Motor neuron (in vitro differentiated cells): ENCODE results near the gene JPH2. TPM values are rescaled to one million over a fixed set of nuclear protein-coding genes. Genes with fewer than 3 reads are reported as not detected.

Experiments
- ATAC-seq, 8 experiments: fragments of 200-7000 bp; cut with Tn5 transposase; replicated peaks in 6 of 8; 2 replicates each; pipeline ENCODE4 v1.8.0; 2021; ENCODE audit warnings: mild to moderate bottlenecking in 8 of 8, moderate library complexity in 8 of 8
- H3K27ac ChIP-seq, 2 donors: fragments of 250-450 bp; sonication (Bioruptor Pico); 2 replicates each; pipeline ENCODE4 v1.9.0; 2021; ENCODE audit warnings: antibody characterized with exemption in 2 of 2, mild to moderate bottlenecking in 2 of 2, moderate library complexity in 1 of 2
- H3K4me1 ChIP-seq, 2 donors: fragments of 250-450 bp; sonication (Bioruptor Pico); replicated peaks in 1 of 2; 2 replicates each; pipeline ENCODE4 v1.6.1; 2021; ENCODE audit warnings: antibody characterized with exemption in 2 of 2, mild to moderate bottlenecking in 2 of 2, moderate library complexity in 1 of 2
- H3K4me3 ChIP-seq, 5 donors: fragments of 250-450 bp; sonication (Bioruptor Pico); 2 replicates each; pipeline ENCODE4 v1.9.0; 2021; ENCODE audit warnings: antibody characterized with exemption in 5 of 5, mild to moderate bottlenecking in 5 of 5, moderate library complexity in 4 of 5
- WGBS, 10 experiments: fragments of 450-650 bp; shearing (Covaris generic); methylation state at CpG; one replicate each; pipeline ENCODE4 v1.0.0; 2022; 5-methylcytosine and 5-hydroxymethylcytosine counted together
- in situ Hi-C, 9 experiments: fragments of 400-800 bp; cut with MboI; loops; one replicate each; pipeline ENCODE4 v1.15.0; 2021; ENCODE audit warnings: low sequenced_read_pairs in 9 of 9, low pct_unique_long_range_greater_than_20kb in 2 of 9; ENCODE audit not compliant: unreplicated experiment in 9 of 9
- total RNA-seq, 8 experiments: library from RNA; unstranded; fragments of 300-600 nt; gene quantifications; 2 replicates each; pipeline versions ENCODE4 v1.2.3 to v1.2.4, GENCODE V29; 2022

JPH2 gene
- total RNA-seq, 8 experiments from 2014 or later, result 0.05 to 2.4 (median 0.28) TPM; not detected in 1

DNA sequence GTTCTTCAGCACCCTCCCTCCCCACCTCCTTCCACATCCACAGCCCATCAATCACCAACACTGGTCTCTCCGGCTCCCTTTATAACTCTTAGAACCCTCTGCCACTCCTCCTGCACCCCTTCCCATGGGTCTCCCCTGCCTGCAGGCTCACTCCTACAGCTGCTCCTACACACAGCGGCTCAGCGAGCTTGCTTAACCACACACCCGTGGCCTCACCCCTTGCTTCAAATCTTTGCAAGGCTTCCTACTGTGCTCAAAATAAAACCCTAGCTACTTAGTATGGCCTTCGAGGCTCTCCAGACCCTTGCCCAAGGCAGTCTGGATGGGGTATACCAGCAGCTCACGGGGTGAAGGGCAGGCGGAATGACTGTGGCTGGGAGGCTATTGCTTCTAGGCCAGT lies 63.7 kb downstream of the JPH2 start:
- ATAC-seq, result no peak
- in situ Hi-C loops, result no loop called here
- H3K27ac ChIP-seq, result no peak overlapping the region

DNA sequence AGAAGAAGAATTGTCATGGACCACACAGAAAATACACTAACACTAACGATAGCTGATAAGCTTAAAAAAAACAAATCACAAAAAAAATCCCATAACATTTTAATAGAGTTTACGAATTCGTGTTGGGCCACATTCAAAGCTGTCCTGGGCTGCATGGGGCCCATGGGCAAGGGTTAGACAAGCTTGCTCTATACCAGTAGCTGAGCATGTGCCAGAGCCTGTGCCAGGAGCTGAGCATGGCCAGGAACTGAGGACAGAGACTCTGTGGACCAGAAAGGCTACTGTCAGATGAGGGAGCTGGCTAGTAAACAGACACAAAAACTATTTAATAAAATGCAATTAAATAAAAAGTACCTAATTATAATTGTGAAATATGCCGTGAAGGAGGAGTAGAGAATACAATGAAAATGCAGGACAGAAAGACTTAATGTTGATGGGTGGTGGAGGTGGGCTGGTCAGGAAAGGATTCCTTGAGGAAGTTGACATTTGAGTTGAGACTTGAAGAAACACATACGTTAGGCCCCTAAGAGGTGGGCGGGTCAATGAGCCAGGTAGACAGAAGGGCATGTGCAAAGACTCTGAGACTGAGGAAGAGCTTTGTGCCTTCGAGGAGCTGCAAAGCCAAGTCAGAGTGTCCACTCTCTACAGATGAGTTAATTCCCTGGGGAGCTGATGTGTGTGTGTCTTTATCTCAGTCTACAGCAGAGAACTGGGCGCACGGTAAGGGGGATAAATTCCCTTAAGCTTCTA lies 66.1 kb downstream of the JPH2 start:
- H3K27ac ChIP-seq, result no peak overlapping the region
- in situ Hi-C loops, result no loop called here
- ATAC-seq, result no peak
- no peaks in the 10 kb centered on the region for H3K4me1 ChIP-seq
- no peak overlapping the region for H3K4me3 ChIP-seq
- WGBS, 10 experiments, result 37 to 82% (median 69%) methylated on average over 3 to 9 of the region's 9 CpGs

More for the DNA sequence above, 63.7 kb downstream of the JPH2 start:
- H3K4me3 ChIP-seq, result no peak overlapping the region
- WGBS, 10 experiments, result 20 to 80% (median 60%) methylated on average over 1 to 4 of the region's 7 CpGs; no CpG with 5 or more reads in 4 of the 10 experiments
- no peaks in the 10 kb centered on the region for H3K4me1 ChIP-seq

DNA sequence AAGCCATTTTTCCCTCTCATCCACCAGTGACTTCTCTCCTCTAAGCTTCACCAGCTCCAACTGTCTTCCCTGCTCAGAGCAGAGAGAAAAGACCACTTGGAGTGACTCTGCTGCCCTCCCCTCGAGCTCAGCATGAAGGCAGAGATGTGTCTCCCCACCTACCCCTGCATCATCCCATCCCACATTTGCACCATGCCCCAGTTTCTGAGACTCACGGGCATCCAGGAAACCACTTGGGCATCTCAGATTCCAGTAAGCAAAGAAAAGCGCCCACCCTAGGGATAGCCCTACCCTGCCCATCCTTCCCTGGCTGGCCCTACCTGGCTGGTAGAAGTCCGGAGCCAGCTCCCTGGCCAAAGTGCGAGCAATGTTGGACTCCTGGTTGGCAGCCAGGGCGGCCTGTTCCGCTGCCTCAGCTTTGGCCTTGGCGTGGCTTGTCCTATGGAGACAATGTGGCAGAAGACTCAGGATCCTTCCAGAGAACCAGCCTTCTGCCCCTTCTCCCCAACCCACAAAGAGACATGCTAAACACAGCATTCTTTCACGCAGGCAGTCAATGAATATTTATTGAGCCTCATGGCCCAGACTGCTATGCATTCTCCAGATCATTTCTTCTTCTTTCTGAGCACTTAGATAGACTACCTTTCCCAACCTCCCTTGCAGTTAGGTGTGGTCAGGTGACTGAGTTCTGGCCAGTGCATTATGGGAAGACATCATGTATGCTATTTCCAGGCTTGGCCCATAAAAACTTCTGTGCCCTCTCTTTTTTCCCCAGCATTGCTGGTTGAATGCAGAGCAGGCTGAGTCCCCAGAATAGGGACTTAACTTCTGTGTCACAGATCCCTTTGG lies 68.6 kb downstream of the JPH2 start:
- no peak overlapping the region for H3K4me3 ChIP-seq
- no peaks in the 10 kb centered on the region for H3K4me1 ChIP-seq
- in situ Hi-C loops, result loop anchor here in 4 of 9 experiments (5.0 to 10.0 kb wide), 2 partner anchors 74 to 76 kb away; no protein-coding TSS in a partner anchor
- 63 to 100% (median 88%) methylated on average over 1 to 5 of the region's 9 CpGs; no CpG with 5 or more reads in 5 of the 10 experiments for WGBS, 10 experiments
- peak in 3 of 8 experiments; percentile 58 to 70 (median 60) for ATAC-seq
- no peak overlapping the region for H3K27ac ChIP-seq

DNA sequence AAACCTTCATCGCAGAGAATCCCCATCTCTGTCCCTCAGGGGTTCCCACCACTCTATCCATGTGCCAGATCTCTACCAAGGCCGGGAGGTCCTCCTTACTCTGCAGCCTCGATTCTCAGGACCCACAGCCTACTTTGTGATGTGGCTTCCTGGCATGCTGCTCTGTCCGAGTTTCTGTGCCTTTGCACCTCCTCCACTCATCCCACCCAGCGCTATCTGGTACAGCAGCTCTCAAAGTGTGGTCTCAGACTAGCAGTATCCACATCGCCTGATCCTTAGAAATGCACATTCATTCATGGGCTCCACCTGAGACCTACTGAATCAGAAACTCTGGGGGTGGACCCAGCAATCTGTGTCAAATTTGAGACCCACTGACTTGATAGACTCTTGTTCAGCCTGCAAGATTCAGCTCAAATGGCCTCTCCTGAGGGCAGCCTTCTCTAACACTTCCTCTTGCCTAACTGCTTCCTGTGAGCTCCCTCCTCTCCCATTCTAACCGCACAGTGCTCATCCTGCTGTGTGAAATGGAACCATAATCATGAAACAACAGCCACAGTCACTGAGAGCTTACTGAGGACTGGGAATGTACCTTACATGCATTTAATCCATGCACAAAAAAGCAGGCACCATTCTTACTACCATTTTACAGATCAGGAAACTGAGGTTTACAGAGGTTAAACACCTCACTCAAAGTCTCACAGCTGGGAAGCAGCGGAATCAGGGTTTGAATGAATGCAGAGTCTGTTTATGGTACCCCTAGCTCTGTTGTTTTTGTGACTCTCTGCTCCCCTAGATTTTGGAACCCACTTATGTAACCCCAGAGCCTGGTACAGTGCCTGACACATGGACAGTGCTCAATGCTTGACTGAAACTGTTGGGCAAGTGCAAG lies 69.4 kb downstream of the JPH2 start:
- in situ Hi-C loops, result loop anchor here in 4 of 9 experiments (5.0 to 10.0 kb wide), 2 partner anchors 75 to 77 kb away; no protein-coding TSS in a partner anchor
- no peaks in the 10 kb centered on the region for H3K4me1 ChIP-seq
- no peak for ATAC-seq
- 57 to 100% (median 85%) methylated on average over 1 to 5 of the region's 8 CpGs for WGBS, 10 experiments
- H3K27ac ChIP-seq, result no peak overlapping the region
- no peak overlapping the region for H3K4me3 ChIP-seq

DNA sequence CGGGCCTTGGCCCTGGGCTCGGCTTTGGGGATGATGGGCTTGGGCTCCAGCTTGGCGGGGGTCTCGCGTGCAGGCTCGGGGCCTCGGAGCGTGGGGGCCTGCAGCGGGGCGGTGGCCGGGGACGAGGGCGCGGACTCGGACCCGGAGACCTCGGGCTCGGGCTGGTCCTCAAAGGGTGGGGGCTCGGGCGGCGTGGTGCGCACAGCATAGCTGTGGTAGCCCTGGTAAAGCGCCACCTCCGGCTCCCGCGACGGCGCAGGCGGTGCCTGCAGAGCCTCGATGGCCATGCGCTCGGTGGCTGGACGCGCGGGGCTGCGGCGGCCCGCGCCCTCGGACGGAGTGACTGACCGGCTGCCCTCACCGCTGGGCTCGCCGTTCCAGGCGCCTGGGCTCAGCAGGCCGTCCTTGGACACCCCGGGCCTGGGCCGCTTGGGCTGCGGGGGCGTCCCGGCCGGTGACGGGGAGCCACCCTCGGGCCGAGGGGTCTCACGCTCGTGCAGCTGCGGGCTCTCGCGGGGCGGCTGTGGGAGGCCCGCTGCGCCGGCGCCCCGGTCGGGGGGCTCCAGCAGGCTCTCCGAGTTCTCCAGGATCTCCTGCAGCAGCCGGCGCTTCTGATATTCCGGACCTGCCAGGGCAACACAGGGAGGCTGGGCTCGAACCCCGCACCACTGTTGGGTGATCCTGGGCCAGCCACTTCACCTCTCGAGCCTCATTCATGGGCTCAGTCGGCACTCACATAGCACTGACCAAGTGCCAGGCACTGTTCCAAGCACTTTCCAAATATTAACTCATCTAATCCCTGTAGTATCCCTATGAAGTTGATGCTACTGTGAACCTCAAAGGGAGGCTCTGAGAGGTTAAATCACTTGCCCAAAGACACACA lies 71.0 kb downstream of the JPH2 start:
- H3K4me3 ChIP-seq, result no peak overlapping the region
- 0 to 100% (median 81%) methylated on average over 1 to 8 of the region's 76 CpGs; no CpG with 5 or more reads in 5 of the 10 experiments for WGBS, 10 experiments

DNA sequence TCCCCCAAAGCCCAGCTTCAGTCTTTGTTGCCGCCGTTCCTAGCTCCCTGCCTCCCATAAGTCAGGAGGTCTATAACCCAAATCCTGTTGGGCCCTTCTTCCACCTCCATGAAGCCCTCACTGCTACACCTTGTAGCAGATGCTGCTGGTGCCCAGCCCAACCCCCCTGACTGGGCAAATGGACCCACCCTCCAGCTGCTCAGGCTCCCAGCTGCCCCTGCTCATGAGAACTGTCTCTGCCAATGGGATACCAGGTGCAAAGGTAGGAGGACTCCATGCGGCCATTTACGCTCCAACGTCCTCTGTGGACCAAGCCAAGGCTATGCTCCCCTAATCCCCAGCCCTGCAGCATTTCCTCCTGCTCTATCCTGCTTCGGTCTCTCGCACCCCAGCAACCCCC lies 71.8 kb downstream of the JPH2 start:
- Histone ChIP-seq H3K4me3 (no peak overlapping the region), H3K4me1 (no peaks in the 10 kb centered on the region), H3K27ac (no peak overlapping the region)
- 92 to 100% methylated on average over 2 of the region's 7 CpGs; no CpG with 5 or more reads in 8 of the 10 experiments for WGBS, 10 experiments
- in situ Hi-C loops, result loop anchor here in 4 of 9 experiments (5.0 to 10.0 kb wide), 2 partner anchors 77 to 80 kb away; no protein-coding TSS in a partner anchor
- ATAC-seq, result no peak

More for the DNA sequence above, 71.0 kb downstream of the JPH2 start:
- Histone ChIP-seq H3K4me1 (no peaks in the 10 kb centered on the region), H3K27ac (no peak overlapping the region)
- ATAC-seq, result peak in 2 of 8 experiments; percentile 7 to 26
- in situ Hi-C loops, result loop anchor here in 4 of 9 experiments (5.0 to 10.0 kb wide), 2 partner anchors 76 to 79 kb away; no protein-coding TSS in a partner anchor

DNA sequence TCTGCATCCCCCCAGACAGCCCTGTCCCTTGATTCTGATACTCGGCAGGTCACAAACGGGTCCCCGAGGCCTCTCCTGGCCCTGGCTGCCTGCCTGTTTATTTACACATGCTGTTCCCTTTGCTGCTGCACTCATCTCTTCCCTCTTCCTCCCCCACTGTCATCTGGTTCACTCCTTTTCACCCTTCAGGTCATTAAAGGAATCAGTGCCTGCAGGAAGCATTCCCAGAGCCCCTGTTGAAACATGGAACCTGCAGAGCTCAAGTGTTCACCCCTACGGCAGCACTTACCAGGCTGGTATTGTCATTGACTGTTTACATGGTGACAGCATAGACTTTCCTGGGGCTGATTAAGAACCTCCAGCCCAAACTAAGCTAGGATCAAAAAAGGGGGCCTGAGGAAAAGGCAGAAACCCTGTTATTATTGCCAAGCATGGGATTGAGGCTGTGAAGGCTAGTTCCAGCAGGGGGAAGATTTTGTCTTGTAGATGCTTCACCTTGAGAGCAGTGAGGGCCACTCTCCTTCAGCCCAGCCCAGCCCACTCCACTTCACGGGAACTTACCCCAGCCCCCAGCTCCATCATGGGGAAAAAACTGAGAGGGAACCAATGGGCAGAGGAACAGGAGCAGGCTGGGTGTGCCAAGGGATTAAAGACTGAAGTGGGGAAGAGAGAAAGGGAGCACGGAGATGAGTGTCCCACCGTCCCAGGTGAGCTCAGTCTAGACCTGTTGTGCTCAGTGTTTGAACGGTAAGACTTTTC lies 73.2 kb downstream of the JPH2 start:
- WGBS, 10 experiments, result 17 to 100% (median 41%) methylated on average over 1 to 3 of the region's 8 CpGs; no CpG with 5 or more reads in 4 of the 10 experiments
- Histone ChIP-seq H3K27ac (no peak overlapping the region), H3K4me1 (no peaks in the 10 kb centered on the region), H3K4me3 (no peak overlapping the region)
- peak in 1 of 8 experiments; percentile 17 for ATAC-seq
- in situ Hi-C loops, result loop anchor here in 1 of 9 experiments (10.0 kb wide), 1 partner anchor 81 kb away; no protein-coding TSS in a partner anchor

DNA sequence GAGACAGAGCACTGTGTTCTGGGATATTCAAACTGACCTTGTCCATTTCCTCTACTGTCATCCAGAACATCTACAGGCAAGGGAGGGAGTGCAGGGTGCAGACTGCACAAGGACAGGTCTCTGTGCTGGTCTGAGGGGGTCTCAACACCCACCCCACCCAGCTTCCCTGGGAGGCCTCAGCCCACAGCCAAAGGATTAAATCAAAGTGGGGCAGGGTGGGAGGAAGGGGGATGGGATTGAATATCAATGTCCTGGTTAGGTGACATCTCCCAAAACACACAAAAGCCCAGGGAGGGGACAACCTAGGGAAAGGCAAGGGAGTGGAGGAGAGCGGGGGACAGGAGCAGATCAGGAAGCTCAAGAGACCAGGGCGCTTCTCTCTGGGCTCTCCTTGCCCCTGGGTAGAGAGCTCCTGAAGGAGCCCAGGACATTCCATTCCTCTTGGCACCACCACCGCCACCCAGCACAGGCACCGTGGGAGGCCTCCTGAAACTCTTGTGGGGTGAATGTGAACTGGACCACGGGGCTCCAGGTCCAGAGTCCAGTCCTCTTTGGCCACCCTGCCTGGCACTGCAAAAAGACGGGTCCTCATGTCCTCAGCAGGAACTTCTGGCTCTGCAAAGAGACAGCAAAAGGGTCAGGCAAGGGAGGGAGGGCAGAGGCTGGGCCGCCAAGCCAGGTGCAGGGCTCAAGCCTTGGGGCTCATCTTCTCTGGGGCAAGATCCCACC lies 73.9 kb downstream of the JPH2 start:
- in situ Hi-C loops, result loop anchor here in 1 of 9 experiments (10.0 kb wide), 1 partner anchor 82 kb away; no protein-coding TSS in a partner anchor
- Histone ChIP-seq H3K27ac (no peak overlapping the region), H3K4me1 (no peaks in the 10 kb centered on the region), H3K4me3 (no peak overlapping the region)
- no peak for ATAC-seq
- WGBS, 10 experiments, result 20 to 100% (median 43%) methylated on average over 1 to 2 of the region's 7 CpGs; no CpG with 5 or more reads in 7 of the 10 experiments

DNA sequence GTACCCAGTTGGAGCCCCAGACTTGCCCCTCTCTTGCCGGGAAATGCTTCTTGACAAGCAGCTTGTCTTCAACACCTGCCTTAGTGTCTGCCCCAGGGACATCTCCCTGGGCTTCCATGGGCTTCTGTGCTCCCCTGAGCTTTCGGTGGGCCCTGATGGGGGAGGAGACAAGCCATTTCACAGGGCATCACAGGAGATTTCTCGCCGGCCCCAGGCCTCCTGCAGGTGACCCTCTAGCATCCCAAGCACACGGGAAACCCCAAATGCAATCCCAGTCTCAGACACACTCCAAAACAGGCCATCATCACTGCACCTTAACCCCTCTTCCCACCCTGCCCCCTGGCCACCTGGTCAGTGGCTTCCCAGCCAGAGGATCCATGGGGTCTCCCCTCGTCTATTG lies 74.5 kb downstream of the JPH2 start:
- no peak overlapping the region for H3K4me3 ChIP-seq
- no peak overlapping the region for H3K27ac ChIP-seq
- no peaks in the 10 kb centered on the region for H3K4me1 ChIP-seq
- 83% methylated on average over 2 of the region's 6 CpGs; no CpG with 5 or more reads in 9 of the 10 experiments for WGBS, 10 experiments
- ATAC-seq, result no peak
- in situ Hi-C loops, result loop anchor here in 1 of 9 experiments (10.0 kb wide), 1 partner anchor 82 kb away; no protein-coding TSS in a partner anchor

DNA sequence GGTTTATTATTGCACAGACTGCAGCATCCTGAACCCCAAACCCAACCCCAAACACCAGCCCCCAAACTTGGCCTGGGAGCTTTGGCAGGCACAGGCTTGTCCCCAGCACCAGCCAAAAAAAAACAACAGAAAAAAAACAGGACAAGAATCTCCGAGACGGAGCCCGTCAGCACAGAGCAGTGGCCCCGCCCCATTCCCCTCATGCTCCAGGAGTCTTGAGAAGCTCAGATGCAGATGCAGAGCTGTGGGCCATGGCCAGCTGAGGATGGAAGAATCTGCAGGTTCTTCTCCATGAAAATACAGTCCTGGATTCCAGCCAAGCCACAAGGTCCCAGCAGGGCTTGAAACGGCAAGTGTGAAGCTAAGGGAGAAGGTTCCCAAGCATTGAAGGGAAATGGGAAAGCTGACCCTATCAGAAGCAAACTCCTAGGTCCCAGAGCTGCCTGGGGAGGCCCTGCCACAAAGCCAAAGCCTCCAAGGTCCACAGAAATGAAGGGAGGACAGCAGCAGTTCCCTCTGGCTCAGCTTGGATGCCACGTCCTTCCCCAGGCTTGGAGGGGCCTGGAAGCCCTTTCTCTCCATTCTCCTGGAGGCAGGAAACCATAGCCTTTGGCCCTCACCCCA lies 75.2 kb downstream of the JPH2 start:
- H3K4me3 ChIP-seq, result no peak overlapping the region
- in situ Hi-C loops, result loop anchor here in 1 of 9 experiments (10.0 kb wide), 1 partner anchor 83 kb away; no protein-coding TSS in a partner anchor
- H3K4me1 ChIP-seq, result no peaks in the 10 kb centered on the region
- H3K27ac ChIP-seq, result no peak overlapping the region
- WGBS, 10 experiments, result 0 to 64% (median 40%) methylated on average over 1 to 5 of the region's 6 CpGs; no CpG with 5 or more reads in 7 of the 10 experiments
- ATAC-seq, result peak in 2 of 8 experiments; percentile 29 to 66
